Colonic mucosa (tissue), 4 donors: ENCODE data around the gene PTGR2. TPM values are rescaled to one million over a fixed set of nuclear protein-coding genes. Genes with fewer than 3 reads are reported as not detected.
"Not testable (repeated sequence)": the region's sequence is repeated elsewhere in the genome, so short reads cannot be mapped to it uniquely, and the experiment has no call there.

Source experiments
- DNase-seq: peaks from one replicate; pipeline ENCODE4 v3.0.0-alpha.2; 2020
- H3K27ac ChIP-seq: fragments of 200-600 bp; one replicate; pipeline ENCODE4 v1.8.0; 2021
- H3K27me3 ChIP-seq: fragments of 200-600 bp; one replicate; pipeline ENCODE4 v1.8.0; 2021
- H3K36me3 ChIP-seq: fragments of 200-600 bp; one replicate; pipeline ENCODE4 v1.8.0; 2021
- H3K4me1 ChIP-seq: fragments of 200-600 bp; one replicate; pipeline ENCODE4 v1.8.0; 2021; ENCODE audit warnings: mild to moderate bottlenecking
- H3K4me3 ChIP-seq: fragments of 200-600 bp; one replicate; pipeline ENCODE4 v1.8.0; 2021
- H3K9ac ChIP-seq, 2 donors: one replicate each; pipeline ENCODE4 v1.7.0; 2013; ENCODE audit warnings: control low read depth in 2 of 2, low read depth in 2 of 2, low read length in 2 of 2
- H3K9me3 ChIP-seq: fragments of 200-600 bp; one replicate; pipeline ENCODE4 v1.8.0; 2021
- CTCF ChIP-seq: fragments of 200-600 bp; IDR thresholded peaks from one replicate; pipeline ENCODE4 v1.8.0; 2022; ENCODE audit warnings: antibody characterized with exemption, mild to moderate bottlenecking
- intact Hi-C: fragments of 100-400 bp; cut with DNase I; formaldehyde crosslinking; loops from one replicate; pipeline ENCODE4 v1.14.1; 2022
- total RNA-seq, 2 donors: library from RNA; stranded (reverse); fragmentation: NEBNext Ultra II Directional in 1 of 2; extraction: Animal tissue kit (Norgen Biotek cat#: 25700) in 1 of 2; gene quantifications; one replicate each; pipeline ENCODE4 v1.2.1, GENCODE V29; 2021
- donor health status: healthy.
- donor health status: DM: no; HTN: no; CAD: no.
- donor health status: DM: no; HTN: no; CAD: no.

The PTGR2 gene
- total RNA-seq, 2 donors from 2014 or later: 8.8 to 20.9 TPM

DNA sequence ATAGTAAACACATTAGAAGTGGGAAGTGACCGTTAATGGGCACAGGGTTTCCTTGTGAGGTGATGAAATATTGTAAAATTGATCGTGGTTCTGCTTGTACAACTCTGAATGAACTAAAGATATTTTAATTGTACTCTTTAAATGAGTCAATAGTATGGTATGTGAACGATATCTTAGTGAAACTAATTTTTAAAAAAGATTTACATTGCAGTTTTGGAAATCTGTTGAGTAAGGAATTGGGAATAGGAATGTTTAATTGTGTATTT is 36.8 kb downstream of the PTGR2 start:
- intact Hi-C loops: no loop called here
- TF ChIP-seq CTCF: no peak
- Histone ChIP-seq H3K27ac (no peak overlapping the region), H3K4me3 (no peak overlapping the region), H3K9ac (no peak overlapping the region), H3K27me3 (no peaks in the 10 kb centered on the region), H3K36me3 (no peaks in the 10 kb centered on the region), H3K4me1 (no peaks in the 10 kb centered on the region), H3K9me3 (no peaks in the 10 kb centered on the region)
- DNase-seq: no peak

DNA sequence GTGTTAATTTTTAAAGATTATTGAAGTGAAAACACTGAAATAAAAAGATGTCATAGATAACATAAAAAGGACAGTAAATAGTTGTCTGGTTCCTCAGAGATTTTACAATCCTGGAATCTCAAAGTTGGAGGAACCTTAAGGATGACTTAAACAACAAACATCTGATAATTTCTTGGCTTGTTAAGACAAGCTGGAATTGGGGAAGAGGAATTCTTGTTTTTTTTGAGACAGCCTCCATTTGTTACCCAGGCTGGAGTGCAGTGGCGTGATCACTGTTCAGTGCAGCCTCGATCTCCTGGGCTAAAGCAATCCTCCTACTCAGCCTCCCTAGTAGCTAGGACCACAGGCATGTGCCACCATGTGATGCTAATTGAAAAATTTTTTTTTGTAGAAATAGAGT is 37.3 kb downstream of the PTGR2 start:
- no peak for TF ChIP-seq CTCF
- DNase-seq: no peak
- Histone ChIP-seq H3K9ac (no peak overlapping the region), H3K4me1 (no peaks in the 10 kb centered on the region), H3K4me3 (no peak overlapping the region), H3K27me3 (no peaks in the 10 kb centered on the region), H3K9me3 (no peaks in the 10 kb centered on the region), H3K36me3 (peaks cover 1% of the 10 kb centered on the region), H3K27ac (no peak overlapping the region)
- intact Hi-C loops: no loop called here

DNA sequence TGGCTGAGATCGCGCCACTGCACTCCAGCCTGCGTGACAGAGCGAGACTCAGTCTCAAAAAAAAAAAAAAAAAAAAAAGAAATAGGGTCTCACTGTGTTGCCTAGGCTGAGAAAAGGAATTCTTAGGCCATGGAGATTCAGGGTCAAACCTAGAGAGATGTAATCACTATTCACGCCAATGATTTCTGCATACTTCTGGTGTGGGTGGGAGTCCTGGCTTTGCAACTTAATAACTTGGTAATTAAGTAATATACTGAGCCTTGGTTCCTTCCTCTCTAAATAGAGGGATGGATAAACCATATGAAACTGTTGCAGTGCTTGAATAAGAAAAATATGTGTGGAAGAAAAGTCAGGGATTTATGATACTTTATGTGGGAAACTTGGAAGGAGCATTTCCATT is 37.7 kb downstream of the PTGR2 start:
- Histone ChIP-seq H3K27me3 (no peaks in the 10 kb centered on the region), H3K27ac (no peak overlapping the region), H3K36me3 (peaks cover 6% of the 10 kb centered on the region), H3K9ac (no peak overlapping the region), H3K4me3 (no peak overlapping the region), H3K9me3 (no peaks in the 10 kb centered on the region), H3K4me1 (no peaks in the 10 kb centered on the region)
- intact Hi-C loops: no loop called here
- no peak for DNase-seq
- no peak for TF ChIP-seq CTCF

DNA sequence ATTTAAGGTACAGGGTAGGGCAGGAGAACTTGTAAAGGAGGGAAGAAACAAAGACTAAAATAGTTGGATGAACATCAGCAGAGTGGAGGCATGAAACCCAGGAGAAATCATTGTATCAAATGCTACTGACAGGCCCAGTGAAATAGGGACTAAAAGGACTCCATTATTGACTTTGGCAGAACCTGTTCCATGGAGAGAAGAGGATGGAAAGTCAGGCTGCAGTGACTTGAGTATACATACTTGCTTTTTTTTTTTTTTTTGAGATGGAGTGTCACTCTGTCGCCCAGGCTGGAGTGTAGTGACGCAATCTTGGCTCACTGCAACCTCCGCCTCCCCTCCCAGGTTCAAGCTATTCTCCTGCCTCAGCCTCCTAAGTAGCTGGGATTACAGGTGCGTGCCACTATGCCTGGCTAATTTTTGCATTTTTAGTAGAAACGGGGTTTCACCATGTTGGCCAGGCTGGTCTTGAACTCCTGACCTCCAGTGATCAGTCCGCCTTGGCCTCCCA is 42.6 kb downstream of the PTGR2 start:
- H3K9me3 ChIP-seq, H3K4me1 ChIP-seq, H3K27ac ChIP-seq, H3K9ac ChIP-seq, H3K4me3 ChIP-seq, intact Hi-C loops, DNase-seq, H3K27me3 ChIP-seq: not testable (repeated sequence)
- H3K36me3 ChIP-seq: peaks cover 15% of the 10 kb centered on the region

GRCh38 chr14:73895939-73896338 is 44.3 kb downstream of the PTGR2 start:
- H3K4me3 ChIP-seq: no peak overlapping the region
- no peaks in the 10 kb centered on the region for H3K4me1 ChIP-seq
- H3K9ac ChIP-seq: no peak overlapping the region
- H3K27me3 ChIP-seq: no peaks in the 10 kb centered on the region
- intact Hi-C loops: no loop called here
- no peak for TF ChIP-seq CTCF
- DNase-seq: no peak
- no peaks in the 10 kb centered on the region for H3K9me3 ChIP-seq
- peaks cover 15% of the 10 kb centered on the region for H3K36me3 ChIP-seq
- H3K27ac ChIP-seq: no peak overlapping the region

DNA sequence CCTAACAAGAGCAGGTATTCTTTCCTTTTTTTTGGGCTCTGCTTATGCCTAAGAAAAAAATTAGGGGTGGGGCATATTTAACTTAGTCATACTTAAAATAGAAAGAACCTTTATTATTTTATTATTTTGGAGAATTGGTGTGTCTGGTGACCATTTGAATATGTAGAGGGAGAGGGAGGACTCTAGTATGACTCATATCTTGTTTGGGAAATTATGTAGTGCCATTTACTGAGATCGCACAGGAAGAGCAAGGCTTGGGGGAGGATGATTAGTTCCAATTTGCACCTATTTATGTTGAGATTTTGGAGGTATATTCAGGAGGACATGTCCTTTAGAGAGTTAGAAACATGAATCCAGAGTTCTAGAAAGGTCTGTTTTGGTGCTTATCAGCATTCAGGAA is 44.9 kb downstream of the PTGR2 start:
- DNase-seq: no peak
- no peaks in the 10 kb centered on the region for H3K9me3 ChIP-seq
- no peak overlapping the region for H3K9ac ChIP-seq
- no peaks in the 10 kb centered on the region for H3K27me3 ChIP-seq
- no peak overlapping the region for H3K27ac ChIP-seq
- H3K36me3 ChIP-seq: peaks cover 15% of the 10 kb centered on the region
- TF ChIP-seq CTCF: no peak
- intact Hi-C loops: no loop called here
- H3K4me1 ChIP-seq: no peaks in the 10 kb centered on the region
- H3K4me3 ChIP-seq: no peak overlapping the region
